ENCODE measurements around the gene FAM13A. TPM values are rescaled to one million over a fixed set of nuclear protein-coding genes. Genes with fewer than 3 reads are reported as not detected.

Gene FAM13A
- total RNA-seq, 1 donor from 2014 or later: 39.1 TPM

DNA sequence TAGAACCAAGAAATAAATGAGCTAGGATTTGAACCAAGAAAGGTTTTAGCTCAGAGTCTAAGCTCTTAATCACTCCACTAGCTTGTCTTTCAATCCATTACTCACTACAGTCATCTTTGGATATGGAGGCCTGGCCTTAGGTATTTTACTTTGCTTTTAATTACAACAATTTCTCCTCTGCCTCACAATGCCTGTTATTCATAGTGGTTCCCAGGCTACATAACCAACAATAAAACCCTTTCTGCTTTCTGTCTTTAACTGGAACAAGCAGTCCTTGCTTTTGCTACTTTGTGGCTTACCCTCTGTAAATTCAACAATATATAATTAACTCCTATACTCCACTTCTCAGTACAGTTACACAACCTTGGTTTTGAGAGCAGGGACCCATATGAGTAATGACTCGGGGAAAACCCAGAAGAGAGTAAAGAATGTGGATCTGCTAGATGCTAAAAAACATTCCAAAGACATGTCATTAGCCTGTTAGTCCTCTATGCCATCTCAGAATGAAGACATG is 264.7 kb downstream of the FAM13A start:
- H3K27ac ChIP-seq: no peak overlapping the region
- no peaks in the 10 kb centered on the region for H3K9me3 ChIP-seq
- H3K4me1 ChIP-seq: peaks cover 11% of the 10 kb centered on the region
- H3K4me3 ChIP-seq: no peak overlapping the region
- H3K27me3 ChIP-seq (ENCODE audit: low read depth): no peaks in the 10 kb centered on the region
- H3K36me3 ChIP-seq: peaks cover 6% of the 10 kb centered on the region
- TF ChIP-seq, protein P1, sequence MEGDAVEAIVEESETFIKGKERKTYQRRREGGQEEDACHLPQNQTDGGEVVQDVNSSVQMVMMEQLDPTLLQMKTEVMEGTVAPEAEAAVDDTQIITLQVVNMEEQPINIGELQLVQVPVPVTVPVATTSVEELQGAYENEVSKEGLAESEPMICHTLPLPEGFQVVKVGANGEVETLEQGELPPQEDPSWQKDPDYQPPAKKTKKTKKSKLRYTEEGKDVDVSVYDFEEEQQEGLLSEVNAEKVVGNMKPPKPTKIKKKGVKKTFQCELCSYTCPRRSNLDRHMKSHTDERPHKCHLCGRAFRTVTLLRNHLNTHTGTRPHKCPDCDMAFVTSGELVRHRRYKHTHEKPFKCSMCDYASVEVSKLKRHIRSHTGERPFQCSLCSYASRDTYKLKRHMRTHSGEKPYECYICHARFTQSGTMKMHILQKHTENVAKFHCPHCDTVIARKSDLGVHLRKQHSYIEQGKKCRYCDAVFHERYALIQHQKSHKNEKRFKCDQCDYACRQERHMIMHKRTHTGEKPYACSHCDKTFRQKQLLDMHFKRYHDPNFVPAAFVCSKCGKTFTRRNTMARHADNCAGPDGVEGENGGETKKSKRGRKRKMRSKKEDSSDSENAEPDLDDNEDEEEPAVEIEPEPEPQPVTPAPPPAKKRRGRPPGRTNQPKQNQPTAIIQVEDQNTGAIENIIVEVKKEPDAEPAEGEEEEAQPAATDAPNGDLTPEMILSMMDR (IDR thresholded peaks at IDR 0.05): no peak
- ATAC-seq (peak; percentile 90 to 95), DNase-seq (no peak)
- intact Hi-C loops (cut with DNase I): no loop called here

DNA sequence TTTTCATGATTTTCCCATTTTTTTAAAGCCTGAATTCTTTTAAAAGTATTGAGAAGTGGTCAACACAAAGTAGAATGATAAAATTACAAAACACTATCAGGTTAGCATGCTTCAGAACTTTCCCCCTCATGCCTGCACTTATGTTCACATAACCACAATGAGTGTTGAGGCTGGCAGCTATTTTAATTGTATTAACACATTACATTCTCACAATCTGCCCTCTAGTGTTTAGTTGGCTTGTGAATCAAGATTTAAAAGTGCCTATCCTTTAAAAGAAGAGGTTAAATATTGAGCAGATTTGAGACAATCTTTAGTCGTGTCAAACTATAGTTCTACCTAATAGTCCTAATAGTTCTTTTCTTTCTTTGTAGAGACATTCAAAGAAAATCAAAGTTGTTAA is 265.7 kb downstream of the FAM13A start:
- H3K36me3 ChIP-seq: peaks cover 17% of the 10 kb centered on the region
- TF ChIP-seq, protein P1 (IDR thresholded peaks at IDR 0.05): no peak
- peaks cover 11% of the 10 kb centered on the region for H3K4me1 ChIP-seq
- ATAC-seq: peak in 1 of 2 donors; percentile 67
- H3K9me3 ChIP-seq: no peaks in the 10 kb centered on the region
- intact Hi-C loops (cut with DNase I): no loop called here
- H3K27me3 ChIP-seq (ENCODE audit: low read depth): no peaks in the 10 kb centered on the region
- H3K4me3 ChIP-seq: no peak overlapping the region
- no peak overlapping the region for H3K27ac ChIP-seq
- no peak for DNase-seq

DNA sequence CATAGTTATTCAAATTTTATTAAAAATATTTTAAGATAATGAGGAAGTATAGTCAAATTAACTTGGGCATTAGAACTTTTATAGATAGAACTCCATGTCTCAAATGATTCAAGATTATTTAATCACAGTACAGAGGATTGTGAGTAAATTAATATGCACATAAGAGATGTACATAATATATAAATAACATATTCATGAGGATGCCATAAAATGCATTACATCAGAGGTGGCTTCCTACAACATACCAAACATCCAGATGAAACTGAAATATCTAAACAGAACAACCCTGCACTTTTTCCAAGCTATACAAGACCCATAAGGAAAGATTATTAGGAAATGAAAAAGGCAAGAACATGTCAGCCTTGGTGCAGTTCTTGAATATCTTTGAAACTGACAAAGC is 268.1 kb downstream of the FAM13A start:
- no peaks in the 10 kb centered on the region for H3K9me3 ChIP-seq
- TF ChIP-seq, protein P1 (IDR thresholded peaks at IDR 0.05): no peak
- no peak overlapping the region for H3K27ac ChIP-seq
- DNase-seq (no peak), ATAC-seq (no peak)
- intact Hi-C loops (cut with DNase I): no loop called here
- no peaks in the 10 kb centered on the region for H3K27me3 ChIP-seq (ENCODE audit: low read depth)
- no peak overlapping the region for H3K4me3 ChIP-seq
- H3K4me1 ChIP-seq: peaks cover 11% of the 10 kb centered on the region
- peaks cover 41% of the 10 kb centered on the region for H3K36me3 ChIP-seq

DNA sequence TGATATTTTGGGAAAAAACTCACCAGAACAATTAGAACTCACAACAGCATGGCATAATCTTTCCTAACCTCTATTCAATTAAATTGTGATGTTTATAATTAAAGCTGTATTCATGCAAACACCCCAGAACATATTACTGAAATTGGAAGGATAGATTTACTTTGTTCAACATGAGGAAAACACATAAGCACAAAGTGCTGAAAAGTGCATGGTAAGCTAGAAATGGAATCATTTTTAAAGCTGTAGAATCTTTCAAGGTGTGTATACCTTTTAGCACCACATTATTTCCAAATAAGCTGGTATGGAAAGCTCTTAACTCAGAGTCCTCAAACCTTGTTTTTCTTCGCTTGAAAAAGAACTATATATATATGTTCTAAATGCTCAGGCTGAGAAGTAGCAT is 268.6 kb downstream of the FAM13A start:
- Histone ChIP-seq H3K36me3 (peaks cover 45% of the 10 kb centered on the region), H3K9me3 (no peaks in the 10 kb centered on the region), H3K27me3 (ENCODE audit: low read depth) (no peaks in the 10 kb centered on the region), H3K4me3 (no peak overlapping the region), H3K27ac (no peak overlapping the region), H3K4me1 (peaks cover 11% of the 10 kb centered on the region)
- DNase-seq (no peak), ATAC-seq (no peak)
- intact Hi-C loops (cut with DNase I): no loop called here
- TF ChIP-seq, protein P1 (IDR thresholded peaks at IDR 0.05): no peak

DNA sequence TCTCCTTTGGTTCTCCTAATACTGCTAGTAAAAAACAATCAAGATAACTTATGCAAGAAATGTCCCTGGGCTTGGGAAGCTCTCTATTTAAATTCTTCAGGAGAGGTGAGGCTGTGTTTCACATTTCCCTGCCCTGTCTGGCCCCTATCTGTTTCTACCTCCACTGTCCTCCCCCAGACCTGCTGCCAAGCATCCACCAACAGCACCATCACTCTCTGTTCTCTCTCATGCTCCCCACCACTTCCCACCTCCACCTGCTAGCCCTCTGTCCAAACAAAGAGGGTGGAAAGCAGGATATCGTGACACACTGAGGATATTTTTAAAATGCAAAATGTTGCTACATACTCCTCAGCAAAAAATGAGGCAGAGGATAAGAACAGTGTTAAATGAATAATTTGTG is 271.0 kb downstream of the FAM13A start:
- TF ChIP-seq, protein P1 (IDR thresholded peaks at IDR 0.05): no peak
- Histone ChIP-seq H3K36me3 (peaks cover 52% of the 10 kb centered on the region), H3K9me3 (no peaks in the 10 kb centered on the region), H3K4me1 (no peaks in the 10 kb centered on the region), H3K27me3 (ENCODE audit: low read depth) (no peaks in the 10 kb centered on the region), H3K4me3 (no peak overlapping the region), H3K27ac (no peak overlapping the region)
- intact Hi-C loops (cut with DNase I): no loop called here
- DNase-seq (no peak), ATAC-seq (no peak)

Data from lower lobe of right lung (tissue), 2 donors.